Peyer's patch (tissue), 4 donors: ENCODE data around the gene ZNFX1. TPM values are rescaled to one million over a fixed set of nuclear protein-coding genes. Genes with fewer than 3 reads are reported as not detected.
"Not testable (repeated sequence)": the region's sequence is repeated elsewhere in the genome, so short reads cannot be mapped to it uniquely, and the experiment has no call there.

Source experiments
- DNase-seq, 3 donors: peaks; one replicate each; pipeline ENCODE4 v3.0.0-alpha.2; 2017 to 2019
- H3K27ac ChIP-seq, 4 donors: fragments of 200-600 bp; sonication (generic); one replicate each; pipeline ENCODE4 v1.5.1; 2016 to 2019
- H3K27me3 ChIP-seq, 2 donors: fragments of 200-600 bp; sonication (generic); one replicate each; pipeline ENCODE4 v1.5.1; 2019
- H3K36me3 ChIP-seq, 3 donors: fragments of 200-600 bp; sonication (generic); one replicate each; pipeline ENCODE4 v1.5.1; 2016 to 2019
- H3K4me1 ChIP-seq, 4 donors: fragments of 200-600 bp; sonication (generic); one replicate each; pipeline ENCODE4 v1.5.1; 2016 to 2019
- H3K4me3 ChIP-seq, 4 donors: fragments of 200-600 bp; sonication (generic); 1 replicate in 3 of 4; 2 replicates in 1 of 4; pipeline ENCODE4 v1.5.1; 2016 to 2019; ENCODE audit warnings: mild to moderate bottlenecking in 1 of 4
- H3K9me3 ChIP-seq, 4 donors: fragments of 200-600 bp; sonication (generic); one replicate each; pipeline ENCODE4 v1.5.1; 2016 to 2019; ENCODE audit warnings: mild to moderate bottlenecking in 1 of 4
- POLR2A ChIP-seq, 2 donors: fragments of 450-650 bp; IDR thresholded peaks; one replicate each; pipeline ENCODE4 v1.5.1; 2017; ENCODE audit warnings: antibody characterized with exemption in 2 of 2, mild to moderate bottlenecking in 2 of 2, moderate library complexity in 2 of 2
- total RNA-seq, 4 donors: library from RNA; depleted of rRNA; stranded (reverse); fragments of >200 nt; gene quantifications; one replicate each; pipeline ENCODE4 v1.1.0, GENCODE V29; 2016
- TF ChIP-seq, protein P1 (sequence below), 6 experiments: fragments of 450-650 bp in 4 of 6; fragments of 200-600 bp in 2 of 6; sonication (generic) in 1 of 6; IDR thresholded peaks; one replicate each; pipeline ENCODE4 v1.5.1; 2017 to 2019; ENCODE audit warnings: antibody characterized with exemption in 6 of 6, mild to moderate bottlenecking in 3 of 6, moderate library complexity in 1 of 6

ZNFX1 gene
- total RNA-seq, 4 donors from 2014 or later, result 33.4 to 40.3 (median 36.4) TPM

- no peak for DNase-seq
- Histone ChIP-seq H3K9me3 (no peaks in the 10 kb centered on the region), H3K27ac (no peak overlapping the region), H3K4me3 (no peak overlapping the region), H3K27me3 (no peaks in the 10 kb centered on the region), H3K4me1 (peaks cover 0 to 4% (median 0%) of the 10 kb centered on the region in 4 donors), H3K36me3 (no peaks in the 10 kb centered on the region)
- TF ChIP-seq, protein P1, sequence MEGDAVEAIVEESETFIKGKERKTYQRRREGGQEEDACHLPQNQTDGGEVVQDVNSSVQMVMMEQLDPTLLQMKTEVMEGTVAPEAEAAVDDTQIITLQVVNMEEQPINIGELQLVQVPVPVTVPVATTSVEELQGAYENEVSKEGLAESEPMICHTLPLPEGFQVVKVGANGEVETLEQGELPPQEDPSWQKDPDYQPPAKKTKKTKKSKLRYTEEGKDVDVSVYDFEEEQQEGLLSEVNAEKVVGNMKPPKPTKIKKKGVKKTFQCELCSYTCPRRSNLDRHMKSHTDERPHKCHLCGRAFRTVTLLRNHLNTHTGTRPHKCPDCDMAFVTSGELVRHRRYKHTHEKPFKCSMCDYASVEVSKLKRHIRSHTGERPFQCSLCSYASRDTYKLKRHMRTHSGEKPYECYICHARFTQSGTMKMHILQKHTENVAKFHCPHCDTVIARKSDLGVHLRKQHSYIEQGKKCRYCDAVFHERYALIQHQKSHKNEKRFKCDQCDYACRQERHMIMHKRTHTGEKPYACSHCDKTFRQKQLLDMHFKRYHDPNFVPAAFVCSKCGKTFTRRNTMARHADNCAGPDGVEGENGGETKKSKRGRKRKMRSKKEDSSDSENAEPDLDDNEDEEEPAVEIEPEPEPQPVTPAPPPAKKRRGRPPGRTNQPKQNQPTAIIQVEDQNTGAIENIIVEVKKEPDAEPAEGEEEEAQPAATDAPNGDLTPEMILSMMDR (IDR thresholded peaks at IDR 0.05), result no peak
Observed at GRCh38 chr20:49303065-49303552, 25.3 kb upstream of the ZNFX1 start.

DNA sequence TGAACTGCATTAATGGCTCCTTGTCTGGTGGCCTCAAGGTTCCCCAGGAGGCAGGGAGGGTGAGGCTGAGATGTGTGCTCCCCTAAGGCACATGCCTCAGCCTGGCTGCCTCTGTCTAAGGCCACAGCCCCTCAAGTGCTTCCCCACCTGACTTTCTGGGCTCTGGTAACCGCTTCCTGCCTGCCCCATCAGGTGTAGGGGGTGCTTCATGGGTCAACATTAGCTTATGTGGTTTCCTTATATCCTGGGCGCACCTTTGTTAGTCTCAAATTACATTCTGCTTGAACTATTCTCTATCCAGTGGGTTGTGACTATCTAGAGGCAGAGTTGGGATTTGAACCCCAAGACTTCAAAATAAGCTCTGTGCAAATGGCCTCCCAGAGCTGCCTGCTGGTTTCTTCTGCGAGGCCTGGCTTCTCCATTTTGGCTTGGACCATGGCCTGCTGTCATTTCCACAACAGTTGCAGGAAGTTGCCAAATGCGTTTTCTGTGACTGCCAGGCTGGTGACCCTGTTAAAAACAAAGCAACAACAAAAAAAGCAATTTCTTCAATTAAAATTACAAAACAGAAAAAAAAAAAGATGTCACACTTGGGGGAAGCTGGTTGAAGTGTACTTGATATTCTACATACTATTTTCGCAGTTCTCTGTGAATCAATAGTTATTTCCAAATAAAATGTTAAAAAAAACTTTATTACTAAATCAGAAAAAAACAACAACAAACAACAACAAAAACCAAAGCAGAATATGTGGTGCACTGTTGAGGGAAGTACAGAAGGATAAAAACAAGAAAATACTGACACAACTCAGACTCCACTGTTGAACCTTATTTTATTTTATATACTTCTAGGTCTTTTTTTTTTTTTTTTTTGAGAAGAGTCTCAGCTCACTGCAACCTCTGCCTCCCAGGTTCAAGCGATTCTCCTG is 20.0 kb upstream of the ZNFX1 start:
- peak in 1 of 3 donors; percentile 51 for DNase-seq
- Histone ChIP-seq H3K4me1 (no peaks in the 10 kb centered on the region), H3K27me3 (no peaks in the 10 kb centered on the region), H3K9me3 (no peaks in the 10 kb centered on the region), H3K4me3 (no peak overlapping the region), H3K27ac (no peak overlapping the region), H3K36me3 (no peaks in the 10 kb centered on the region)
- no peak for TF ChIP-seq POLR2A (IDR thresholded peaks at IDR 0.05)
- TF ChIP-seq, protein P1 (IDR thresholded peaks at IDR 0.05), result no peak

DNA sequence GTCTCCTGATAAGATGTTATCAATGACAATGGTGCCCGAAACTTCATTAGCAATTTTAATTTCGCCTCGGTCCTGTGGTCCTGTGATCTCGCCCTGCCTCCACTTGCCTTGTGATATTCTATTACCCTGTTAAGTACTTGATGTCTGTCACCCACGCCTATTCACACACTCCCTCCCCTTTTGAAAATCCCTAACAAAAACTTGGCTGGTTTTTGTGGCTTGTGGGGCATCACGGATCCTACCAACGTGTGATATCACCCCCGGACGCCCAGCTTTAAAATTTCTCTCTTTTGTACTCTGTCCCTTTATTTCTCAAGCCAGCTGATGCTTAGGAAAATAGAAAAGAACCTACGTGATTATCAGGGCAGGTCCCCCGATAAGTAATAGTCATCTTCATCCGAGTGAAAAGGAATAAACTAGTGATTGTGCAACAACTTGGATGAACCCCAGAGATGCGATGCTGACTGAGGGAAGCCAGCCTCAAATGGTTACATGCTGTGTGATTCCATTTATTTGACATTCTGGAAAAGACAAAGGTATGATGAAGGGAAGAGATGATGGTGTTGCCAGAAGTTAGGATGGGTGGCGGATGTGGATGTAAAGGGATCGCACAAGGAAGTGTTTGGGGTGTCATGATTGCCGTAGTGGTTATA is 16.3 kb upstream of the ZNFX1 start:
- not testable (repeated sequence) for DNase-seq, H3K27ac ChIP-seq, H3K27me3 ChIP-seq, H3K4me3 ChIP-seq, H3K9me3 ChIP-seq, H3K4me1 ChIP-seq
- H3K36me3 ChIP-seq, result peaks cover 0 to 32% (median 0%) of the 10 kb centered on the region in 3 donors

DNA sequence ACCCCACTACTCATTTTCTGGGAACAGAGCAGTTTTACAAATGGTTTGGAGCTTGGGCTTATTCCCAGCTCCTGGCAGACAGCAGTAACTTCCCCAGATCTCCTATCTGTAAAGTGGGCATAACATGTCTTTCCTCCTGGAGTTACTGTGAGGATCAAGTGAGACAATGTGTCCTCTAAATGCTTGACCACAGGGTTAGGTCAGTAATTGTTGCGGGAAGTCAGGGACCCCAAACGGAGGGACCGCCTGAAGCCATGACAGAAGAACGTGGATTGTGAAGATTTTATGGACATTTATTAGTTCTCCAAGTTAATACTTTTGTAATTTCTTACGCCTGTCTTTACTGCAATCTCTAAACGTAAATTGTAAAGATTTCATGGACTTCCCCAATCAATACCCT is 15.3 kb upstream of the ZNFX1 start:
- TF ChIP-seq POLR2A (IDR thresholded peaks at IDR 0.05), result no peak
- TF ChIP-seq, protein P1 (IDR thresholded peaks at IDR 0.05), result no peak
- H3K4me3 ChIP-seq, result no peak overlapping the region
- no peaks in the 10 kb centered on the region for H3K4me1 ChIP-seq
- DNase-seq, result no peak
- no peaks in the 10 kb centered on the region for H3K27me3 ChIP-seq
- peaks cover 0 to 42% (median 0%) of the 10 kb centered on the region in 3 donors for H3K36me3 ChIP-seq
- no peaks in the 10 kb centered on the region for H3K9me3 ChIP-seq
- no peak overlapping the region for H3K27ac ChIP-seq

DNA sequence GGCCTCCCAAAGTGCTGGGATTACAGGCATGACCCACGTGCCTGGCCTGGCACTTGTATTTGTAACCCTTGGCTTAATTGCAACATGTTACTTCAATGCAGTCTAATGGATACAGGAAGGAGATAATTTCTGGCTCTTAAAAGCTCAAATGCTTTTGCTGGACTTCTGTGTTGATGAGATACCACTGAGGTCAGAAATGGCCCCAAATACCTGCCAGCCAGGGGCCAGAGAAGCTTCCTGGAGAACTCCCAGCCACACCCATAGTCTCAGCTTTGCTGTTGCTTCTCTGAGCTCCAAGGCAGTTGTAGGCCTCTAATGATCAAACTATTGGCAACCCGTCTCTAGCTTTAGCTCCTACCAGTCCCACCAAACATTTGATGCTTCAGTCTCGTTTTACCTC is 14.2 kb upstream of the ZNFX1 start:
- TF ChIP-seq, protein P1 (IDR thresholded peaks at IDR 0.05), result no peak
- TF ChIP-seq POLR2A (IDR thresholded peaks at IDR 0.05), result no peak
- H3K27ac ChIP-seq, result no peak overlapping the region
- no peak overlapping the region for H3K4me3 ChIP-seq
- DNase-seq, result no peak
- H3K9me3 ChIP-seq, result peaks cover 0 to 9% (median 0%) of the 10 kb centered on the region in 4 donors
- no peaks in the 10 kb centered on the region for H3K27me3 ChIP-seq
- no peaks in the 10 kb centered on the region for H3K4me1 ChIP-seq
- H3K36me3 ChIP-seq, result peaks cover 0 to 53% (median 0%) of the 10 kb centered on the region in 3 donors

DNA sequence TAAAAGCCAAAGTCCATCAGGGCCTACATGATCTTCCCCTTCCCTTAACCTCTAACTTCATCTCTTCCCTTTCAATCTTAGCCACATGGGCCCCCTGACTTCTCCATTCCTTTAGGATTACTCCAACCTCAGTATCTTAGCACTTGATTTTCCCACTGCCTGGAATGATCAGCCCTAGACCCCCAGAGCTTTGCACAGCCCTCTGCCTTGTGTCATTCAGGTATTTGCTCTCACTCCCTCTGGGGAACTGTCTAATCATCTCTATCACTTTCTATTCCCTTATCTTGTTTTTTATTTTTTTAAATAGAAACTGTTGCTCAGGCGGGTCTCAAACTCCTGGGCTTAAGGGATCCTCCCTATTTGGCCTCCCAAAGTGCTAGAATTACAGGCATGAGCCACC is 13.3 kb upstream of the ZNFX1 start:
- Histone ChIP-seq H3K4me1 (no peaks in the 10 kb centered on the region), H3K36me3 (peaks cover 0 to 61% (median 0%) of the 10 kb centered on the region in 3 donors), H3K4me3 (no peak overlapping the region), H3K27ac (no peak overlapping the region), H3K9me3 (peaks cover 0 to 17% (median 3%) of the 10 kb centered on the region in 4 donors), H3K27me3 (no peaks in the 10 kb centered on the region)
- no peak for TF ChIP-seq POLR2A (IDR thresholded peaks at IDR 0.05)
- TF ChIP-seq, protein P1 (IDR thresholded peaks at IDR 0.05), result no peak
- no peak for DNase-seq
